HCT116 (cell line): ENCODE measurements around the gene DBX1. TPM values are rescaled to one million over a fixed set of nuclear protein-coding genes. Genes with fewer than 3 reads are reported as not detected.

Experiments used
- ATAC-seq: fragments of 200-7000 bp; cut with Tn5 transposase; 2 replicates; pipeline ENCODE4 v1.9.1; 2020; ENCODE audit warnings: mild to moderate bottlenecking, moderate library complexity
- BruUV-seq: library from RNA; stranded (reverse); fragments of 400-500 nt; replicated peaks from 2 replicates; lab custom pipeline; 2021; lab: Mats Ljungman, UMichigan
- CTCF ChIA-PET: fragments of 300-600 bp; sonication (Branson Sonifier 250); formaldehyde crosslinking; loops from one replicate; lab custom pipeline; 2021; ENCODE audit warnings: antibody characterized with exemption; lab: Charles Lee
- POLR2A ChIA-PET: fragments of 300-600, 350-600 bp; sonication (Branson Sonifier 250); formaldehyde crosslinking; loops from one replicate; lab custom pipeline; 2021; ENCODE audit warnings: antibody characterized with exemption; lab: Charles Lee
- RAD21 ChIA-PET, 2 experiments: fragments of 300-600 bp; sonication (Branson Sonifier 250); formaldehyde crosslinking; loops; one replicate each; lab custom pipeline; 2023; ENCODE audit warnings: low total read pairs in 2 of 2; ENCODE audit not compliant: uncharacterized antibody in 2 of 2, unreplicated experiment in 2 of 2, low non-redundant PET in 1 of 2; lab: Charles Lee
- DNase-seq: peaks from one replicate; pipeline ENCODE4 v3.0.0-alpha.2; 2010; ENCODE audit warnings: low read depth, low spot score
- H2AFZ ChIP-seq: fragments of 200-600 bp; shearing (Covaris generic), sonication (generic); 2 replicates; pipeline ENCODE4 v1.6.1; 2017; ENCODE audit warnings: low read depth, mixed run types, mixed read lengths, antibody characterized with exemption, low read length; ENCODE audit not compliant: poor library complexity, severe bottlenecking
- H3K27ac ChIP-seq: 2 replicates; pipeline ENCODE4 v1.5.1; 2012; ENCODE audit warnings: low read depth, low read length
- H3K27me3 ChIP-seq: fragments of 200-600 bp; sonication (generic); 2 replicates; pipeline ENCODE4 v1.6.1; 2016; ENCODE audit warnings: mixed run types, low read length, mixed read lengths; ENCODE audit not compliant: insufficient read depth
- H3K36me3 ChIP-seq, 2 experiments: fragments of 200-500 bp in 1 of 2; fragments of 200-600 bp in 1 of 2; sonication (Bioruptor generic) in 1 of 2; sonication (generic) in 1 of 2; 2 replicates each; pipeline versions ENCODE4 v1.5.1 to v1.6.1; 2014 to 2016; ENCODE audit warnings: low read length in 2 of 2, inconsistent platforms in 1 of 2, mixed read lengths in 1 of 2, mixed run types in 1 of 2; ENCODE audit not compliant: insufficient read depth in 2 of 2, control insufficient read depth in 1 of 2
- H3K4me1 ChIP-seq, 2 experiments: fragments of 200-600 bp in 1 of 2; sonication (generic) in 1 of 2; 2 replicates each; pipeline versions ENCODE4 v1.5.1 to v1.6.1; 2012 to 2017; ENCODE audit warnings: low read length in 2 of 2, inconsistent platforms in 1 of 2, mild to moderate bottlenecking in 1 of 2, mixed read lengths in 1 of 2, mixed run types in 1 of 2, moderate library complexity in 1 of 2; ENCODE audit not compliant: insufficient read depth in 2 of 2, control insufficient read depth in 1 of 2
- H3K4me2 ChIP-seq: fragments of 200-600 bp; sonication (generic); 2 replicates; pipeline ENCODE4 v1.6.1; 2017; ENCODE audit warnings: mixed run types, low read length, mixed read lengths
- H3K4me3 ChIP-seq, 2 experiments: fragments of 200-600 bp in 1 of 2; sonication (generic) in 1 of 2; replicated peaks in 1 of 2; 2 replicates each; pipeline ENCODE4 v1.5.1; 2011 to 2016; ENCODE audit warnings: low read length in 2 of 2, control low read depth in 1 of 2, low read depth in 1 of 2, mild to moderate bottlenecking in 1 of 2, mixed read lengths in 1 of 2, mixed run types in 1 of 2
- H3K79me2 ChIP-seq: fragments of 200-600 bp; sonication (generic); 2 replicates; pipeline ENCODE4 v1.6.1; 2017; ENCODE audit warnings: mild to moderate bottlenecking, mixed run types, low read length, moderate library complexity, mixed read lengths; ENCODE audit not compliant: insufficient read depth
- H3K9ac ChIP-seq: fragments of 200-600 bp; sonication (generic); 2 replicates; pipeline ENCODE4 v1.6.1; 2016; ENCODE audit warnings: low read length, mixed read lengths
- H3K9me2 ChIP-seq: fragments of 200-600 bp; sonication (generic), shearing (Covaris generic); 2 replicates; pipeline ENCODE4 v1.6.1; 2017; ENCODE audit warnings: mixed run types, mild to moderate bottlenecking, moderate library complexity; ENCODE audit not compliant: insufficient read depth
- H3K9me3 ChIP-seq, 2 experiments: fragments of 200-500 bp in 1 of 2; fragments of 200-600 bp in 1 of 2; sonication (Bioruptor generic) in 1 of 2; sonication (generic) in 1 of 2; 2 replicates each; pipeline ENCODE4 v1.6.1; 2014 to 2017; ENCODE audit warnings: low read length in 2 of 2, mixed read lengths in 2 of 2, inconsistent platforms in 1 of 2, low read depth in 1 of 2, mild to moderate bottlenecking in 1 of 2, mixed run types in 1 of 2, moderate library complexity in 1 of 2; ENCODE audit not compliant: control insufficient read depth in 1 of 2, insufficient read depth in 1 of 2
- H4K20me1 ChIP-seq: fragments of 200-600 bp; sonication (generic), shearing (Covaris generic); 2 replicates; pipeline ENCODE4 v1.6.1; 2017; ENCODE audit warnings: mixed run types, mild to moderate bottlenecking, moderate library complexity; ENCODE audit not compliant: insufficient read depth
- CBX3 ChIP-seq: IDR thresholded peaks from 2 replicates; pipeline ENCODE4 v1.6.1; 2012; ENCODE audit warnings: low read depth
- ELF1 ChIP-seq: IDR thresholded peaks from 2 replicates; pipeline ENCODE4 v1.6.1; 2012; ENCODE audit warnings: low read depth, borderline replicate concordance
- FOSL1 ChIP-seq: IDR thresholded peaks from 2 replicates; pipeline ENCODE4 v1.6.1; 2012; ENCODE audit warnings: low read depth
- POLR2A ChIP-seq: IDR thresholded peaks from 2 replicates; pipeline ENCODE4 v1.7.0; 2011; ENCODE audit warnings: borderline replicate concordance; ENCODE audit not compliant: insufficient read depth, insufficient read length; ENCODE audit errors: extremely low read depth
- REST ChIP-seq: IDR thresholded peaks from 2 replicates; pipeline ENCODE4 v1.6.1; 2012; ENCODE audit warnings: low read depth
- SIN3A ChIP-seq: IDR thresholded peaks from 2 replicates; pipeline ENCODE4 v1.6.1; 2012; ENCODE audit warnings: low read depth
- SP1 ChIP-seq: IDR thresholded peaks from 2 replicates; pipeline ENCODE4 v1.6.1; 2012; ENCODE audit warnings: low read depth
- SRF ChIP-seq: IDR thresholded peaks from 2 replicates; pipeline ENCODE4 v1.6.1; 2012; ENCODE audit warnings: low read depth
- TCF7L2 ChIP-seq: IDR thresholded peaks from 2 replicates; pipeline ENCODE4 v1.7.0; 2011; ENCODE audit warnings: borderline replicate concordance, inconsistent platforms; ENCODE audit not compliant: insufficient read depth, insufficient read length; ENCODE audit errors: extremely low read depth
- ZNF274 ChIP-seq: fragments of 200-500 bp; sonication (Bioruptor generic); IDR thresholded peaks from 2 replicates; pipeline ENCODE4 v1.6.1; 2014; ENCODE audit warnings: mild to moderate bottlenecking, low read depth, low read length, inconsistent platforms
- intact Hi-C: fragments of 100-400 bp; cut with micrococcal nuclease; formaldehyde crosslinking; loops from 2 replicates; pipeline ENCODE4 v1.10.0; 2022
- total RNA-seq: library from RNA; stranded (reverse); gene quantifications from one replicate; pipeline ENCODE4 v1.2.1, GENCODE V29; 2021; ENCODE audit not compliant: unreplicated experiment
- TF ChIP-seq, protein P1 (sequence below): IDR thresholded peaks from 2 replicates; pipeline ENCODE4 v1.6.1; 2012
- TF ChIP-seq, protein P2 (sequence below): IDR thresholded peaks from 2 replicates; pipeline ENCODE4 v1.6.1; 2011; ENCODE audit warnings: mild to moderate bottlenecking, low read length, moderate library complexity; ENCODE audit not compliant: insufficient replicate concordance; ENCODE audit errors: extremely low read depth

DBX1 gene
- total RNA-seq, 1 experiment from 2014 or later = not detected

- H3K27me3 ChIP-seq = peaks cover 19% of the 10 kb centered on the region
- CTCF ChIA-PET = no interaction called here
- no peaks in the 10 kb centered on the region for H3K9me2 ChIP-seq
- no peak overlapping the region for H3K27ac ChIP-seq
- ATAC-seq (no peak), DNase-seq (no peak)
- no peaks in the 10 kb centered on the region for H3K36me3 ChIP-seq
- no peak overlapping the region for H3K4me2 ChIP-seq
- no peak overlapping the region for H3K4me3 ChIP-seq
- no peaks in the 10 kb centered on the region for H3K4me1 ChIP-seq
- POLR2A ChIA-PET = no interaction called here
- RAD21 ChIA-PET = no interaction called here
- H2AFZ ChIP-seq = no peak overlapping the region
- H3K79me2 ChIP-seq = no peaks in the 10 kb centered on the region
- no peak overlapping the region for H3K9ac ChIP-seq
- no peaks in the 10 kb centered on the region for H3K9me3 ChIP-seq
- TF ChIP-seq SRF = no peak
- TF ChIP-seq POLR2A = no peak
- TF ChIP-seq CBX3 = no peak
- no peak for TF ChIP-seq ZNF274
- TF ChIP-seq, protein P1, sequence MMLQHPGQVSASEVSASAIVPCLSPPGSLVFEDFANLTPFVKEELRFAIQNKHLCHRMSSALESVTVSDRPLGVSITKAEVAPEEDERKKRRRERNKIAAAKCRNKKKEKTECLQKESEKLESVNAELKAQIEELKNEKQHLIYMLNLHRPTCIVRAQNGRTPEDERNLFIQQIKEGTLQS = no peak
- TF ChIP-seq, protein P2, sequence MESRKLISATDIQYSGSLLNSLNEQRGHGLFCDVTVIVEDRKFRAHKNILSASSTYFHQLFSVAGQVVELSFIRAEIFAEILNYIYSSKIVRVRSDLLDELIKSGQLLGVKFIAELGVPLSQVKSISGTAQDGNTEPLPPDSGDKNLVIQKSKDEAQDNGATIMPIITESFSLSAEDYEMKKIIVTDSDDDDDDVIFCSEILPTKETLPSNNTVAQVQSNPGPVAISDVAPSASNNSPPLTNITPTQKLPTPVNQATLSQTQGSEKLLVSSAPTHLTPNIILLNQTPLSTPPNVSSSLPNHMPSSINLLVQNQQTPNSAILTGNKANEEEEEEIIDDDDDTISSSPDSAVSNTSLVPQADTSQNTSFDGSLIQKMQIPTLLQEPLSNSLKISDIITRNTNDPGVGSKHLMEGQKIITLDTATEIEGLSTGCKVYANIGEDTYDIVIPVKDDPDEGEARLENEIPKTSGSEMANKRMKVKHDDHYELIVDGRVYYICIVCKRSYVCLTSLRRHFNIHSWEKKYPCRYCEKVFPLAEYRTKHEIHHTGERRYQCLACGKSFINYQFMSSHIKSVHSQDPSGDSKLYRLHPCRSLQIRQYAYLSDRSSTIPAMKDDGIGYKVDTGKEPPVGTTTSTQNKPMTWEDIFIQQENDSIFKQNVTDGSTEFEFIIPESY = no peak
- no peak for TF ChIP-seq TCF7L2
- no peak for TF ChIP-seq ELF1
- no peak for TF ChIP-seq REST
- TF ChIP-seq FOSL1 = no peak
- no peak for TF ChIP-seq SP1
- TF ChIP-seq SIN3A = no peak
- intact Hi-C loops = no loop called here
- H4K20me1 ChIP-seq = no peaks in the 10 kb centered on the region
- no TSS peak for BruUV-seq
These were observed 18.7 kb upstream of the DBX1 start for GRCh38 chr11:20178976-20179375.
